Measurements from ENCODE around the gene HDDC3. TPM values are rescaled to one million over a fixed set of nuclear protein-coding genes. Genes with fewer than 3 reads are reported as not detected.
"Not testable (repeated sequence)": the region's sequence is repeated elsewhere in the genome, so short reads cannot be mapped to it uniquely, and the experiment has no call there.

Gene HDDC3
- total RNA-seq, 2 experiments from 2014 or later = 34.2 to 35.6 TPM

GRCh38 chr15:90930861-90931574 lies 1.3 kb downstream of the HDDC3 start:
- intact Hi-C loops (cut with micrococcal nuclease) = no loop called here
- DNase-seq (peak; percentile 20), ATAC-seq (no peak)
- no peak for TF ChIP-seq CTCF (IDR thresholded peaks at IDR 0.05)
- peaks cover 26% of the 10 kb centered on the region for H3K4me1 Mint-ChIP-seq (ENCODE audit: low read depth)
- H3K27me3 Mint-ChIP-seq = no peaks in the 10 kb centered on the region
- peak overlapping the region; percentile 99 for H3K4me3 Mint-ChIP-seq
- peak overlapping the region; percentile 99 for H3K27ac Mint-ChIP-seq
- CTCF ChIA-PET = interaction anchor here (0.6 to 11.3 kb wide), 21 partner anchors 8 to 699 kb away, joined by 3 to 255 read pairs (median 8); partner anchors contain the start of genes BLM, MAN2A2, RCCD1 and VPS33B
- peaks cover 8% of the 10 kb centered on the region for H3K36me3 Mint-ChIP-seq (ENCODE audit: low read depth)
- no peaks in the 10 kb centered on the region for H3K9me3 Mint-ChIP-seq
- POLR2A ChIA-PET = interaction anchor here (0.6 to 9.1 kb wide), 14 partner anchors 8 to 391 kb away, joined by 3 to 133 read pairs (median 3); partner anchors contain the start of genes BLM, FES, MAN2A2 and RCCD1

- Mint-ChIP-seq H3K27ac (peak overlapping the region; percentile 99), H3K9me3 (no peaks in the 10 kb centered on the region), H3K4me1 (ENCODE audit: low read depth) (peaks cover 27% of the 10 kb centered on the region), H3K27me3 (no peaks in the 10 kb centered on the region), H3K36me3 (ENCODE audit: low read depth) (peaks cover 8% of the 10 kb centered on the region), H3K4me3 (peak overlapping the region; percentile 99)
- CTCF ChIA-PET = interaction anchor here (0.7 to 11.3 kb wide), 6 partner anchors 13 to 696 kb away, joined by 3 to 255 read pairs (median 47); partner anchors contain the start of genes MAN2A2 and RCCD1
- ATAC-seq (no peak), DNase-seq (no peak)
- intact Hi-C loops (cut with micrococcal nuclease) = no loop called here
- POLR2A ChIA-PET = interaction anchor here (0.7 to 9.1 kb wide), 5 partner anchors 11 to 28 kb away, joined by 3 to 133 read pairs (median 4); partner anchors contain the start of genes MAN2A2 and RCCD1
- TF ChIP-seq CTCF (IDR thresholded peaks at IDR 0.05) = no peak
These were observed 2.9 kb downstream of the HDDC3 start for GRCh38 chr15:90929246-90930019.

GRCh38 chr15:90928106-90928505 lies 4.2 kb downstream of the HDDC3 start:
- Mint-ChIP-seq H3K36me3 (ENCODE audit: low read depth) (peaks cover 10% of the 10 kb centered on the region), H3K4me3 (peak overlapping the region; percentile 28), H3K4me1 (ENCODE audit: low read depth) (peaks cover 23% of the 10 kb centered on the region)
- DNase-seq; CTCF ChIA-PET; H3K27ac Mint-ChIP-seq; ATAC-seq; intact Hi-C loops (cut with micrococcal nuclease); H3K9me3 Mint-ChIP-seq; H3K27me3 Mint-ChIP-seq: not testable (repeated sequence)
- POLR2A ChIA-PET = interaction anchor here (1.8 to 9.1 kb wide), 2 partner anchors 10 to 27 kb away, joined by 7 to 133 read pairs; partner anchors contain the start of gene MAN2A2

GRCh38 chr15:90926766-90927165 lies 5.6 kb downstream of the HDDC3 start:
- DNase-seq; H3K4me3 Mint-ChIP-seq; ATAC-seq; H3K9me3 Mint-ChIP-seq; H3K27ac Mint-ChIP-seq; intact Hi-C loops (cut with micrococcal nuclease); H3K27me3 Mint-ChIP-seq; H3K36me3 Mint-ChIP-seq (ENCODE audit: low read depth): not testable (repeated sequence)
- peaks cover 28% of the 10 kb centered on the region for H3K4me1 Mint-ChIP-seq (ENCODE audit: low read depth)
- ChIA-PET CTCF (interaction anchor here (2.8 kb wide), 1 partner anchor 8 kb away, joined by 9 read pairs; the partner anchor contains the start of gene UNC45A), POLR2A (interaction anchor here (0.7 kb wide), 1 partner anchor 574 kb away, joined by 3 read pairs; no protein-coding TSS in a partner anchor)

GRCh38 chr15:90924375-90924774 lies 8.0 kb downstream of the HDDC3 start:
- peak; percentile 65 for ATAC-seq
- Mint-ChIP-seq H3K27ac (peak overlapping the region; percentile 49), H3K27me3 (no peaks in the 10 kb centered on the region)

GRCh38 chr15:90922712-90923322 lies 9.5 kb downstream of the HDDC3 start:
- Mint-ChIP-seq H3K36me3 (ENCODE audit: low read depth) (peaks cover 24% of the 10 kb centered on the region), H3K27ac (peak overlapping the region; percentile 35), H3K4me1 (ENCODE audit: low read depth) (peaks cover 19% of the 10 kb centered on the region)
- H3K27me3 Mint-ChIP-seq; H3K9me3 Mint-ChIP-seq; intact Hi-C loops (cut with micrococcal nuclease); H3K4me3 Mint-ChIP-seq: not testable (repeated sequence)
- DNase-seq = peak; percentile 37
- CTCF ChIA-PET = interaction anchor here (1.2 to 6.1 kb wide), 4 partner anchors 10 to 30 kb away, joined by 3 to 47 read pairs (median 5); partner anchors contain the start of genes HDDC3 and MAN2A2
- POLR2A ChIA-PET = interaction anchor here (1.1 to 2.8 kb wide), 7 partner anchors 9 to 50 kb away, joined by 3 to 12 read pairs (median 4); partner anchors contain the start of gene MAN2A2
- ATAC-seq = peak; percentile 82

More at GRCh38 chr15:90924375-90924774, 8.0 kb downstream of the HDDC3 start:
- ChIA-PET CTCF (interaction anchor here (2.8 to 6.1 kb wide), 2 partner anchors 8 to 11 kb away, joined by 9 to 47 read pairs; partner anchors contain the start of genes HDDC3 and UNC45A), POLR2A (no interaction called here)
- intact Hi-C loops (cut with micrococcal nuclease) = no loop called here
- TF ChIP-seq CTCF (IDR thresholded peaks at IDR 0.05) = no peak
- H3K9me3 Mint-ChIP-seq = no peaks in the 10 kb centered on the region
- H3K4me3 Mint-ChIP-seq = no peak overlapping the region
- peaks cover 23% of the 10 kb centered on the region for H3K4me1 Mint-ChIP-seq (ENCODE audit: low read depth)
- peaks cover 18% of the 10 kb centered on the region for H3K36me3 Mint-ChIP-seq (ENCODE audit: low read depth)
- DNase-seq = peak; percentile 28

Measured in activated CD8-positive, alpha-beta T cell treated with anti-CD3 and anti-CD28 coated beads for 36 hours (primary cell).